Gastroesophageal sphincter (tissue), 4 donors: ENCODE measurements around the gene DDX10. TPM values are rescaled to one million over a fixed set of nuclear protein-coding genes. Genes with fewer than 3 reads are reported as not detected.
"Not testable (repeated sequence)": the region's sequence is repeated elsewhere in the genome, so short reads cannot be mapped to it uniquely, and the experiment has no call there.

ENCODE experiments used
- ATAC-seq: fragments of 150-250 bp; one replicate; pipeline ENCODE4 v1.9.1; 2016; ENCODE audit warnings: mild to moderate bottlenecking, moderate library complexity
- H3K27ac ChIP-seq, 4 donors: fragments of 200-600 bp; sonication (generic) in 3 of 4; 1 replicate in 3 of 4; 2 replicates in 1 of 4; pipeline ENCODE4 v1.5.1; 2016 to 2019
- H3K27me3 ChIP-seq: fragments of 200-600 bp; sonication (generic); one replicate; pipeline ENCODE4 v1.5.1; 2019
- H3K36me3 ChIP-seq, 2 donors: fragments of 200-600 bp; sonication (generic); one replicate each; pipeline ENCODE4 v1.5.1; 2019; ENCODE audit warnings: control low read depth in 1 of 2
- H3K4me1 ChIP-seq, 3 donors: fragments of 200-600 bp; sonication (generic); 1 replicate in 2 of 3; 2 replicates in 1 of 3; pipeline ENCODE4 v1.5.1; 2016 to 2019; ENCODE audit warnings: control low read depth in 2 of 3
- H3K4me3 ChIP-seq, 2 donors: fragments of 200-600 bp; sonication (generic); one replicate each; pipeline ENCODE4 v1.5.1; 2019; ENCODE audit warnings: mild to moderate bottlenecking in 1 of 2, moderate library complexity in 1 of 2
- H3K9me3 ChIP-seq, 3 donors: fragments of 200-600 bp; sonication (generic); one replicate each; pipeline ENCODE4 v1.5.1; 2017 to 2019; ENCODE audit warnings: control low read depth in 2 of 3
- EP300 ChIP-seq: sonication (generic); formaldehyde crosslinking; IDR thresholded peaks from one replicate; pipeline ENCODE4 v1.6.1; 2017; ENCODE audit warnings: antibody characterized with exemption, mild to moderate bottlenecking
- POLR2A ChIP-seq, 2 donors: fragments of 450-650 bp; IDR thresholded peaks; one replicate each; pipeline ENCODE4 v1.6.1; 2017; ENCODE audit warnings: antibody characterized with exemption in 2 of 2, mild to moderate bottlenecking in 2 of 2, moderate library complexity in 1 of 2
- POLR2AphosphoS5 ChIP-seq: sonication (generic); formaldehyde crosslinking; IDR thresholded peaks from one replicate; pipeline ENCODE4 v1.6.1; 2017; ENCODE audit warnings: antibody characterized with exemption
- WGBS, 2 donors: methylation state at CpG; one replicate each; pipeline ENCODE4 v1.1.5; 2018; ENCODE audit warnings: low coverage in 1 of 2; 5-methylcytosine and 5-hydroxymethylcytosine counted together
- total RNA-seq, 4 donors: library from RNA; depleted of rRNA; stranded (reverse); fragments of >200 nt; gene quantifications; one replicate each; pipeline ENCODE4 v1.1.0, GENCODE V29; 2016
- TF ChIP-seq, protein P1 (sequence below), 4 experiments: fragments of 200-600 bp in 2 of 4; fragments of 450-650 bp in 2 of 4; sonication (generic) in 1 of 4; IDR thresholded peaks; one replicate each; pipeline ENCODE4 v1.5.1; 2017 to 2019; ENCODE audit warnings: antibody characterized with exemption in 4 of 4, mild to moderate bottlenecking in 2 of 4, moderate library complexity in 2 of 4

DDX10 gene
- total RNA-seq, 4 donors from 2014 or later: 16.3 to 44.8 (median 22.5) TPM

DNA sequence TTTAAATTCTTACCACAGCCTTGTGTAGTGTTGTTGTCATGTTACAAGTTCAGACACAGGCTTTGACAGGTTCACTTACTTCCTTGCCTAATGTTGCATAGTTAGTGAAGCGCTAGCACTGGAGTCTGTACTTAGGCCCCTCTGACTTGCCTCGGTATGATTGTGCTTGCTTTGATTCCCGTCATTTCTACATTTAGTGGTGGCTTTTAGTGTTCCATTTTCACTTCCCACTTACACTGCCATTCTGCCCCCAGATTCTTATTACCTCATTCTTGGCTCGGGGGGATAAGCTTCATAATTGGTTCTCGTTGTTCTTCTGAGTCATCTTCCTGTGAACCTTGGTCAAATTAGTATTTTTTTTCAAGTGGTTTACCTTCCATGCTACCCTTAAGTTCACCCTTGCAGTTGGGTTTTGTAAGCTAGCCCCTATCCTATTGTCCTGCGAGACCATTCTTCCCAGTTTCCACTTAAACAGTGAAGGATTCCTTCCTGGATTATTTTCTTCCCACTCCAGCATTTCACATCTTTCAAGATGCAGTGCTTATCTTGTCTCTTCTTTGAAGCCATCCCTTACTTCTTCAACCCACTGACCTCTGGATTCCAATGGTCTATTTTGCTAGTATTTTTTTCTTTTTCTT lies 68.7 kb downstream of the DDX10 start:
- TF ChIP-seq POLR2A (IDR thresholded peaks at IDR 0.05) (no peak), EP300 (no peak), POLR2AphosphoS5 (no peak)
- TF ChIP-seq, protein P1, sequence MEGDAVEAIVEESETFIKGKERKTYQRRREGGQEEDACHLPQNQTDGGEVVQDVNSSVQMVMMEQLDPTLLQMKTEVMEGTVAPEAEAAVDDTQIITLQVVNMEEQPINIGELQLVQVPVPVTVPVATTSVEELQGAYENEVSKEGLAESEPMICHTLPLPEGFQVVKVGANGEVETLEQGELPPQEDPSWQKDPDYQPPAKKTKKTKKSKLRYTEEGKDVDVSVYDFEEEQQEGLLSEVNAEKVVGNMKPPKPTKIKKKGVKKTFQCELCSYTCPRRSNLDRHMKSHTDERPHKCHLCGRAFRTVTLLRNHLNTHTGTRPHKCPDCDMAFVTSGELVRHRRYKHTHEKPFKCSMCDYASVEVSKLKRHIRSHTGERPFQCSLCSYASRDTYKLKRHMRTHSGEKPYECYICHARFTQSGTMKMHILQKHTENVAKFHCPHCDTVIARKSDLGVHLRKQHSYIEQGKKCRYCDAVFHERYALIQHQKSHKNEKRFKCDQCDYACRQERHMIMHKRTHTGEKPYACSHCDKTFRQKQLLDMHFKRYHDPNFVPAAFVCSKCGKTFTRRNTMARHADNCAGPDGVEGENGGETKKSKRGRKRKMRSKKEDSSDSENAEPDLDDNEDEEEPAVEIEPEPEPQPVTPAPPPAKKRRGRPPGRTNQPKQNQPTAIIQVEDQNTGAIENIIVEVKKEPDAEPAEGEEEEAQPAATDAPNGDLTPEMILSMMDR (IDR thresholded peaks at IDR 0.05): no peak
- Histone ChIP-seq H3K4me1 (peaks cover 0 to 17% (median 4%) of the 10 kb centered on the region in 3 donors), H3K9me3 (no peaks in the 10 kb centered on the region), H3K36me3 (no peaks in the 10 kb centered on the region), H3K27me3 (no peaks in the 10 kb centered on the region), H3K27ac (no peak overlapping the region), H3K4me3 (no peak overlapping the region)
- WGBS, 2 donors: 53 to 72% methylated on average over 6 of the region's 6 CpGs
- ATAC-seq: no peak

DNA sequence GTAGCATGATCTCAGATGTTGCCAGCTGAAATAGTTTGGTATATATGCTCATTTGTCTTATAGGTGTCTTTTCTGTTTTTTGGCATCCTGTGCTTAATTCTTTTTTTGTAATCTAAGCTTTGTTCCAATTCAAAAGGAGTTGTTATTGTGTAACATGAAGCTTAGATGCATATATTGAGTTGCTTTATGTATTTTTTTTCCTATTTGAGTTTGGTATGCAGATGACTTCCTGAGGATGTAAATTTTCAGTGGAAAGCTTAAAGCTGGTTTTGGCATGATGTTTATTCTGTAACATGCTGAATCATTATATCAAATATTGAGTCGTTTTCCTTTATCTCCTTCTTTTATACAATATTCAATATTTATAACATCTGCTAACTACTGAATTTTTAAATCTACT lies 69.4 kb downstream of the DDX10 start:
- no peaks in the 10 kb centered on the region for H3K9me3 ChIP-seq
- H3K36me3 ChIP-seq: no peaks in the 10 kb centered on the region
- 29 to 43% methylated on average over 1 of the region's 1 CpG for WGBS, 2 donors
- no peak for ATAC-seq
- no peaks in the 10 kb centered on the region for H3K27me3 ChIP-seq
- H3K4me3 ChIP-seq: no peak overlapping the region
- TF ChIP-seq POLR2AphosphoS5: no peak
- no peak for TF ChIP-seq POLR2A (IDR thresholded peaks at IDR 0.05)
- no peak for TF ChIP-seq EP300
- TF ChIP-seq, protein P1 (IDR thresholded peaks at IDR 0.05): no peak
- H3K27ac ChIP-seq: no peak overlapping the region
- peaks cover 0 to 17% (median 4%) of the 10 kb centered on the region in 3 donors for H3K4me1 ChIP-seq

DNA sequence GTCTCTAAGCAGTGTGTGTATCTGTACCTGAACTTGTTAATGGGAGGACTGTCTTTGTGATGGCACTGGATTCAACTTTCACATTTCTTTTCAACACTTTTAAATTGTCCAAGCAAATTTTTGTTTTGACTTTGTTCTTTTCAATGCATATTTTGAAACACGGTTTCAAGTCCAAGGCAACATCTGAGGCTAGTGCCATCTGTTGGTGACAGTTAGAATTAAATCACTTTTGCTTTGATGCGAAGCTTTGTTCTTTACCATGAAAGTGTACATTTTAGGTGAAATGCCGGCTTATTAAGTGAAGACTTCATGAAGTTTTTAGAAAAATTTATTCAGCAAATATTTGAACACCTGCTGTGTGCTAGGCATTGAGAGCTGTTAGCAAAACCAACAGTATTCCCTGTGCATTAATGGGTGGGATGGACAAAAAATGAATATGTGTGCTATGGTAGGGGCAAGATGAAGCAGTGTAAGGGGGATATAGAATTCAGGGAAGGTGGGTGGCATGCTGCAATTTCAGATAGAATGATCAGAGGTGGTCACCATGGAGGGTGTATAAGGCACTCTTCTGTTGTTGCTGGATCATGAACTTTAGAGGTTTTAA lies 70.2 kb downstream of the DDX10 start:
- no peak for TF ChIP-seq POLR2A (IDR thresholded peaks at IDR 0.05)
- TF ChIP-seq, protein P1 (IDR thresholded peaks at IDR 0.05): peak in 2 of 4 experiments; percentile 19 to 35
- 60 to 73% methylated on average over 2 to 3 of the region's 3 CpGs for WGBS, 2 donors
- Histone ChIP-seq H3K27me3 (no peaks in the 10 kb centered on the region), H3K9me3 (no peaks in the 10 kb centered on the region), H3K27ac (no peak overlapping the region), H3K4me1 (peaks cover 0 to 17% (median 4%) of the 10 kb centered on the region in 3 donors), H3K4me3 (no peak overlapping the region), H3K36me3 (no peaks in the 10 kb centered on the region)
- no peak for ATAC-seq

DNA sequence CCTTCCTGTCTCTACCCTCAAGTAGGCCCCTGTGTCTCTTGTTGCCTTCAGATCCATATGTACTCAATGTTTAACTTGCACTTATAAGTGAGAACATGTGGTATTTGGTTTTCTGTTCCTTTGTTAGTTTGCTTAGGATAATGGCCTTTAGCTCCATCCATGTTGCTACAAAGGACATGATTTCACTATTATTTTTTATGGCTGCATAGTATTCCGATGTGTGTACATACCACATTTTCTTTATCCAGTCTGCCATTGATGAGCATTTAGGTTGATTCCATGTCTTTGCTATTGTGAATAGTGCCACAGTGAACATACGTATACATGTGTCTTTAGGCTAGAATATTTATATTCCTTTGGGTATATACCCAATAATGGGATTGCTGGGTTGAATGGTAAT lies 75.3 kb downstream of the DDX10 start:
- H3K36me3 ChIP-seq, H3K27ac ChIP-seq, ATAC-seq, H3K27me3 ChIP-seq, H3K4me3 ChIP-seq, H3K9me3 ChIP-seq: not testable (repeated sequence)
- H3K4me1 ChIP-seq: peaks cover 0 to 13% (median 4%) of the 10 kb centered on the region in 3 donors
- WGBS, 2 donors: 95 to 100% methylated on average over 2 of the region's 2 CpGs

DNA sequence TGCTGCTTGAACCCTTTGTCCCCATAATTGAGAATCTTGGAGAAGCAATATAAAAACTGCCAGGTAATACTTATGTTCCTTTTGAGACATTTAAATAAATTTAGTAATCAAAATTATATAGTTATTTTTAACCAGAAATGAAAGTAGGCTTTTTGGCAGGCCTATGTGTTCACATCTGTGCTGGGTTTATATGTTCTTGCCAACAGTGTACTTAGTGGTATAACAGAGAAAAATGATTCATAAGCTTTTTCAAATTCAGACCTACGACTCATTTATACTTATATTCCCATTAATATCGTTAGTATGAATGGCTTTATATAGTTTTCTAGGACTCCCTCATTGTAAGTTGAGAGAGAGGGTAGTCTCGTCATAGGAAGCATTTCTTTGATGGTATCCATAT lies 79.0 kb downstream of the DDX10 start:
- TF ChIP-seq POLR2AphosphoS5 (no peak), POLR2A (IDR thresholded peaks at IDR 0.05) (no peak), EP300 (no peak)
- TF ChIP-seq, protein P1 (IDR thresholded peaks at IDR 0.05): no peak
- Histone ChIP-seq H3K27ac (no peak overlapping the region), H3K27me3 (no peaks in the 10 kb centered on the region), H3K4me1 (peaks cover 0 to 13% (median 4%) of the 10 kb centered on the region in 3 donors), H3K4me3 (no peak overlapping the region), H3K36me3 (no peaks in the 10 kb centered on the region), H3K9me3 (peaks cover 0 to 5% (median 0%) of the 10 kb centered on the region in 3 donors)
- no peak for ATAC-seq
- WGBS, 2 donors: 32 to 33% methylated on average over 3 of the region's 3 CpGs
